ENCODE data around the gene RFX1.
"Not testable (repeated sequence)": the region's sequence is repeated elsewhere in the genome, so short reads cannot be mapped to it uniquely, and the experiment has no call there.

RFX1 gene

GRCh38 chr19:13973479-13973878, 32.6 kb downstream of the RFX1 start:
- Mint-ChIP-seq H3K4me1 (ENCODE audit: low read depth) (peaks cover 13% of the 10 kb centered on the region), H3K36me3 (ENCODE audit: low read depth) (peaks cover 89% of the 10 kb centered on the region)
- H3K9me3 Mint-ChIP-seq; intact Hi-C loops (cut with micrococcal nuclease); H3K27me3 Mint-ChIP-seq; H3K4me3 Mint-ChIP-seq; H3K27ac Mint-ChIP-seq: not testable (repeated sequence)

DNA sequence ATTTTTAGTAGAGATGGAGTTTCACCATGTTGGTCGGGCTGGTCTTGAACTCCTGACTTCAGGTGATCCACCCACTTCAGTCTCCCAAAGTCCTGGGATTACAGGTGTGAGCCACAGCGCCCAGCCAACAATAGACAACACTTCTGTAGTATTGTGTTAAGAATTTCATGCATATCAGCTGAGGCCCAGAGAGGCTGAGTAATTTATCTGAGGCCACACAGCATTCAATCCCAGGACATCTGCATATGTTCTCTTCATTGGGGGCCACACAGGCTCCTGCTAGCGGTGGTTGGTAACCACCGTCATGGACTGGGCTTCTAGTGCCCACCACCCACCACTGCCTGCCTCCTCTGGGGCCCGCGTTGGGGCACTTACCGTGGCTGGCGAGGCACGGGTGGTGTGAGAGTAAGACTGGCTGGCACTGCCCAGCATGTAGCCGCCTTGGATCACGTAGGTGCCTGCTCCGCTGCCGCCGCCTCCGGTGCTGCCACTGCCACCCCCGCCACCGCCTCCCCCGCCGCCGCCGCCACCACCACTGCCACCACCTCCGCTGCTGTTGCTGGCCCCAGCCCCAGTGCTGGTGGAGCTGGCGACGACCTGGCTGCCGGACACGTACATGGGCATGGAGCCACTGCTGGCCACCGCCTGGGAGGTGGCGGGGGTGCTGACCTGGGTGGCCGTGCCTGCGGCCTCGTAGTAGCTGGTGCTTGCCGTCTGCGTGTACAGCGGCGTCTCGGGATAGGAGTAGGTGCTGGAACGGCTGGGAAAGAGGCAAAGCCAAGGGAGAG, 33.6 kb downstream of the RFX1 start:
- intact Hi-C loops (cut with micrococcal nuclease): no loop called here
- H3K36me3 Mint-ChIP-seq (ENCODE audit: low read depth): peaks cover 93% of the 10 kb centered on the region
- no peak overlapping the region for H3K27ac Mint-ChIP-seq

DNA sequence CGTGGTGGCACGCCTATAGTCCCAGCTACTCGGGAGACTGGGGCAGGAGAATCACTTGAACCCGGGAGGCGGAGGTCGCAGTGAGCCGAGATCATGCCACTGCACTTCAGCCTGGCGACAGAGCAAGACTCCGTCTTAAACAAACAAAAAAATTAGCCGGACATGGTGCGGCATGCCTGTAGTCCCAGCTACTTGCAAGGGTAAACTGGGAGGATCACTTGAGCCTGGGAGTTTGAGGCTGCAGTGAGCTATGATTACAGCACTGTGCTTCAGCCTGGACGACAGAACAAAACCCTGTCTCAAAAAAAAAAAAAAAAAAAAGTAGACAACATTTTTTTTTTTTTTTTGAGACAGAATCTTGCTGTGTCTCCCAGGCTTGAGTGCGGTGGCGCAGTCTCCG, 34.3 kb downstream of the RFX1 start:
- H3K27me3 Mint-ChIP-seq; H3K4me3 Mint-ChIP-seq; H3K27ac Mint-ChIP-seq; H3K4me1 Mint-ChIP-seq (ENCODE audit: low read depth); intact Hi-C loops (cut with micrococcal nuclease); H3K9me3 Mint-ChIP-seq: not testable (repeated sequence)
- H3K36me3 Mint-ChIP-seq (ENCODE audit: low read depth): peaks cover 95% of the 10 kb centered on the region

More for the DNA sequence above, 33.6 kb downstream of the RFX1 start:
- H3K4me1 Mint-ChIP-seq (ENCODE audit: low read depth): peaks cover 7% of the 10 kb centered on the region
- no peaks in the 10 kb centered on the region for H3K9me3 Mint-ChIP-seq
- no peak overlapping the region for H3K4me3 Mint-ChIP-seq
- no peaks in the 10 kb centered on the region for H3K27me3 Mint-ChIP-seq

DNA sequence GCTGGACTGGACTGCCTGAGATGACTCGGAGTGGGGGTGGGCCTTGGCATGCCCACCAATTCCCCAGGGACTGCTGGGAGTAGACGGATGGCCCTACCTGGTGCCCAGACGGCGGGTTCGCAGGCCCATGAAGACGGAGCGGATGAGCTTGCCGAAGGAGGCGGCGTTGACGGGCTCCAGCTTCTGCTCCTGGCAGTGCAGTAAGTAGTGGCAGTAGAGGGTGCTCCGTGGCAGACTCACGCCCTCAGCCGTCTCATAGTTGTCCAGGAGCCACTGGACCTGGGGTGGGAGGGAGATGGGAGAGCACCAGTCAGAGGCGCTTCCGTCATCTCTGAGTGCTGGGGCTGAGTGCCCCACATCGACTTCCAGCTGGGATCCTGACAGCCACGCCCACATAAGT, 36.2 kb downstream of the RFX1 start:
- Mint-ChIP-seq H3K27me3 (no peaks in the 10 kb centered on the region), H3K36me3 (ENCODE audit: low read depth) (peaks cover 95% of the 10 kb centered on the region), H3K4me3 (no peak overlapping the region), H3K27ac (no peak overlapping the region), H3K4me1 (ENCODE audit: low read depth) (no peaks in the 10 kb centered on the region), H3K9me3 (no peaks in the 10 kb centered on the region)
- intact Hi-C loops (cut with micrococcal nuclease): no loop called here

- intact Hi-C loops (cut with micrococcal nuclease): no loop called here
- no peaks in the 10 kb centered on the region for H3K4me1 Mint-ChIP-seq (ENCODE audit: low read depth)
- H3K36me3 Mint-ChIP-seq (ENCODE audit: low read depth): peaks cover 95% of the 10 kb centered on the region
- no peak overlapping the region for H3K4me3 Mint-ChIP-seq
- no peaks in the 10 kb centered on the region for H3K9me3 Mint-ChIP-seq
- no peaks in the 10 kb centered on the region for H3K27me3 Mint-ChIP-seq
- H3K27ac Mint-ChIP-seq: no peak overlapping the region
These were observed 37.1 kb downstream of the RFX1 start for GRCh38 chr19:13968999-13969398.

DNA sequence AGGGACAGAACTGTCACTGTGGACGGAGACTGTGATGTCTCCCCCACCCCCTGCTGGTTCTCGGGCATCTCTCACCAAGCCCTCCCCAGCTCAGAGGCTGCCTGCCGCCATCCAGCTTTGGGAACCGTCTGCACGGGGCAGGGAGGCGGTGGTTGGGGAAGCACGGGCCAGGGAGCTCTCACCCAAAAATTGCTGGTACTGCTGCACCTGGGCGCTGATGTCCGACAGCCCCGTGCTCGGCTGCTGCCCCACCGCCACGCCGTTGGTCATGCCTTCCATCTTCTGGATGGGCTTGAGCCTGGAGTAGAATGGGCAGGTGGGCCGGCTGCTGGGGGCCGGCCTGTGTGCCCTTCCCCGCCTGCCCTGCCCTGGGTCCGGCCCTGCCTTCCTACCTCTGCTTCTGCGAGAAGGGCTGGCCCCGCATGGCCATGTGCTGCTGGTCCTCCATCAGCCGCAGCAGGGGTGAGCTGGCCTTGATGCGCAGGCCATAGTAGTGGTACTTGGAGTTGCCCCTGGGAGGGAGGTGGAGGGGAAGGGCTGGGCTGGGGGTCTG, 37.7 kb downstream of the RFX1 start:
- Mint-ChIP-seq H3K27ac (no peak overlapping the region), H3K4me3 (no peak overlapping the region), H3K36me3 (ENCODE audit: low read depth) (peaks cover 96% of the 10 kb centered on the region), H3K9me3 (no peaks in the 10 kb centered on the region), H3K4me1 (ENCODE audit: low read depth) (no peaks in the 10 kb centered on the region), H3K27me3 (no peaks in the 10 kb centered on the region)
- intact Hi-C loops (cut with micrococcal nuclease): no loop called here

DNA sequence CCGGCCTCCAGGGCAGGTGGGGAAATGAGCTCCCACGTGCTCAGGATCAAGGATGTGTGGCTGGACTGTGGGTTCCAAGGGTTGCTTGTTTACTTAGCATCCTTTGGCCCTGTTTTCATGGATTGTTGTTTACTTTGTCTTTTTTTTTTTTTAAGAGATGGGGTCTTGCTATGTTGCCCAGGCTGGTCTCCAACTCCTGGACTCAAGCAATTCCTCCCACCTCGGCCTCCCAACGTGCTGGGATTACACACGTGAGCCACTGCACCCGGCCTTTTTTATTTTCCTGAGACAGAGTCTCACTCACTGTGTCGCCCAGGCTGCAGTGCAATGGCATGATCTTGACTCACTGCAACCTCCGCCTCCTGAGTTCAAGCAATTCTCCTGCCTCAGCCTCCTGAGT, 38.9 kb downstream of the RFX1 start:
- intact Hi-C loops (cut with micrococcal nuclease); H3K4me1 Mint-ChIP-seq (ENCODE audit: low read depth); H3K27ac Mint-ChIP-seq; H3K27me3 Mint-ChIP-seq; H3K4me3 Mint-ChIP-seq; H3K9me3 Mint-ChIP-seq: not testable (repeated sequence)
- peaks cover 96% of the 10 kb centered on the region for H3K36me3 Mint-ChIP-seq (ENCODE audit: low read depth)

- Mint-ChIP-seq H3K27ac (no peak overlapping the region), H3K27me3 (no peaks in the 10 kb centered on the region), H3K4me1 (ENCODE audit: low read depth) (no peaks in the 10 kb centered on the region), H3K36me3 (ENCODE audit: low read depth) (peaks cover 99% of the 10 kb centered on the region), H3K4me3 (no peak overlapping the region), H3K9me3 (no peaks in the 10 kb centered on the region)
- intact Hi-C loops (cut with micrococcal nuclease): no loop called here
These were observed 39.4 kb downstream of the RFX1 start for GRCh38 chr19:13966684-13967128.

DNA sequence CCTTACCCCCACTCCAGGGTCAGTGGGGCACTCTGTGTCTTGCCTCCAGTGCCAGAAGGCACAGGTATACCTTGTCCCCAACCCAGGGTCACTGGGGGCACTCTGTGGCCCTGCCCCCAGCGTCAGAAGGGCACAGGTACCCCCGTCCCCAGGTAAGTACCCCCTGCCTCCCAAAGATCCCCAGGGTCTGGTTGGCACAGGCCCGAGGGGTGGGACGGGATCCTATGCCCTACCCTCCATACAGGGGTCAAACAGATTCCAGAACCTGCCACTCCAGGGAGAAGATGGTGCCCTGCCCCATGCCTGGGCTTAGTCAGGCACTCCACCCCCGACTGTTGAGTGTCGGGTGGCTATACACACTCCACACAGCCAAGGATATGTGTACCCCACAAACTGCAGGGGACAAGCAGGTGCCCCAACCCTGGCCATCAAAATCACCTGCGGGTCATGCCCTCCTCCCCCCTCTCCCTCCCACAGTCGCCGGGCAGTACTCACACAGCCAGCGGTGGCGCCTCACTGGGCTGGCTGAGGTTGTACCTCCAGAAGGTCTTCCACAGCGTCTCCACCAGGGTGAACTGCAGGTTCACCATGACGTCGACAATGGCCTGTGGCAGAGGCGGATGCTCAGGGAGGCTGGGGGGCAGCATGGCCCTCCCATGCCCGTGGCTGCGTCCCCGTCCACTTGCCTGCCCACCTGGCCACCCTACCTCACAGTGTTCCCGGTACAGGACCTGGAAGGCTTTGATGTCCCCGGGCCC, 40.0 kb downstream of the RFX1 start:
- Mint-ChIP-seq H3K4me1 (ENCODE audit: low read depth) (no peaks in the 10 kb centered on the region), H3K4me3 (no peak overlapping the region), H3K27me3 (no peaks in the 10 kb centered on the region), H3K9me3 (no peaks in the 10 kb centered on the region), H3K27ac (no peak overlapping the region), H3K36me3 (ENCODE audit: low read depth) (peaks cover 100% of the 10 kb centered on the region)
- intact Hi-C loops (cut with micrococcal nuclease): no loop called here

DNA sequence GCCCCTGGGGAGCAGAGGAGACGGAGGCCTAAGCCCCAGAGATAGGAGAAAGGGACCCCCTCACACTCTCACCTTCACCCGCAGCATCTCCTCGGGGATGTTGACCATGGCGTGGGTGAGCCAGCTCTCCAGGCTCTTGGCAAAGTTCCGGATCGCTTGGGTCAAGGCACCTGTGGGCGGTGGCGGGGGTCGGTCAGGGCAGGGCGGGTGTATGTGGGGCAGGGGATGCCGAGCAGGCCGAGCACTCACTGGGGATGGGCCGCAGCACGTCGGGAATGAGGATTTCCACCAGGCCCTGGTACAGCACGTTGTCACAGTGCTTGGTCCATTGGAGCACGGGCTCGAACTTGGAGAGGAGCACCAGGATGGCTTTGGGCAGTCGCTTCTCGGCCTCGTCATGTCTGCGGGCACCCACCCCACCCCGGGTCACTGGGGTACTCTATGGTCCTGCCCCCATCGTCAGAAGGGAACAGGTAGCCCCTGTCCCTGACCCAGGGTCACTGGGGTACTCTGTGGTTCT, 40.7 kb downstream of the RFX1 start:
- no peaks in the 10 kb centered on the region for H3K4me1 Mint-ChIP-seq (ENCODE audit: low read depth)
- intact Hi-C loops (cut with micrococcal nuclease): no loop called here
- H3K36me3 Mint-ChIP-seq (ENCODE audit: low read depth): peaks cover 100% of the 10 kb centered on the region
- H3K27ac Mint-ChIP-seq: no peak overlapping the region
- H3K4me3 Mint-ChIP-seq: no peak overlapping the region
- H3K9me3 Mint-ChIP-seq: no peaks in the 10 kb centered on the region
- H3K27me3 Mint-ChIP-seq: no peaks in the 10 kb centered on the region

- Mint-ChIP-seq H3K4me1 (ENCODE audit: low read depth) (no peaks in the 10 kb centered on the region), H3K4me3 (no peak overlapping the region), H3K36me3 (ENCODE audit: low read depth) (peaks cover 100% of the 10 kb centered on the region), H3K27ac (no peak overlapping the region), H3K9me3 (no peaks in the 10 kb centered on the region), H3K27me3 (no peaks in the 10 kb centered on the region)
- intact Hi-C loops (cut with micrococcal nuclease): no loop called here
These were observed 41.3 kb downstream of the RFX1 start for GRCh38 chr19:13964776-13965175.

DNA sequence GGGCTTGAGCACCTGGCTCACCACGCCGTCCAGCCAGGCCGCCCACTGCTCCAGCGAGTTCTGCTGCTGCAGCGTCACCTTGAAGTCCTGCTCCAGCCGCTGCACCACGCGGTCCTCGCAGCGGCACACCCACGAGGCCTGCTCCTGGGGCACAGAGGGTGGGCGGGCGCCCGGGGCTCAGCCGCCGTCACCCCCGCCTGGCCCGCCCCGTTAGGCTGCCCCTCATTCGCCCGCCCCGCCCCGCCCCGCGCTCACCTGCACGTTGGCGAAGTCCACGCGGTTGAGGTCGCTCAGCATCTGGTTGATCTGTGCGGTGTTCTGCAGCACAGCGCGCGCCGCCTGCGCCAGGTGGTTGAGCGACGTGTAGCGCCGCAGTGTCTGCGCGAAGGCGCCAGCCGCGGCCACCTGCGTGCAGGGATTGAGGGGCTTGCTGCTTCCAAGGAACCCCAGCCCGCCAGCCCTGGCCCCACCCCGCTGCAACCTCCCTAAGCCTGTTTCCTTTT, 42.5 kb downstream of the RFX1 start:
- H3K27me3 Mint-ChIP-seq: no peaks in the 10 kb centered on the region
- H3K4me3 Mint-ChIP-seq: no peak overlapping the region
- H3K36me3 Mint-ChIP-seq (ENCODE audit: low read depth): peaks cover 100% of the 10 kb centered on the region
- no peaks in the 10 kb centered on the region for H3K4me1 Mint-ChIP-seq (ENCODE audit: low read depth)
- intact Hi-C loops (cut with micrococcal nuclease): no loop called here
- H3K9me3 Mint-ChIP-seq: no peaks in the 10 kb centered on the region
- H3K27ac Mint-ChIP-seq: no peak overlapping the region

DNA sequence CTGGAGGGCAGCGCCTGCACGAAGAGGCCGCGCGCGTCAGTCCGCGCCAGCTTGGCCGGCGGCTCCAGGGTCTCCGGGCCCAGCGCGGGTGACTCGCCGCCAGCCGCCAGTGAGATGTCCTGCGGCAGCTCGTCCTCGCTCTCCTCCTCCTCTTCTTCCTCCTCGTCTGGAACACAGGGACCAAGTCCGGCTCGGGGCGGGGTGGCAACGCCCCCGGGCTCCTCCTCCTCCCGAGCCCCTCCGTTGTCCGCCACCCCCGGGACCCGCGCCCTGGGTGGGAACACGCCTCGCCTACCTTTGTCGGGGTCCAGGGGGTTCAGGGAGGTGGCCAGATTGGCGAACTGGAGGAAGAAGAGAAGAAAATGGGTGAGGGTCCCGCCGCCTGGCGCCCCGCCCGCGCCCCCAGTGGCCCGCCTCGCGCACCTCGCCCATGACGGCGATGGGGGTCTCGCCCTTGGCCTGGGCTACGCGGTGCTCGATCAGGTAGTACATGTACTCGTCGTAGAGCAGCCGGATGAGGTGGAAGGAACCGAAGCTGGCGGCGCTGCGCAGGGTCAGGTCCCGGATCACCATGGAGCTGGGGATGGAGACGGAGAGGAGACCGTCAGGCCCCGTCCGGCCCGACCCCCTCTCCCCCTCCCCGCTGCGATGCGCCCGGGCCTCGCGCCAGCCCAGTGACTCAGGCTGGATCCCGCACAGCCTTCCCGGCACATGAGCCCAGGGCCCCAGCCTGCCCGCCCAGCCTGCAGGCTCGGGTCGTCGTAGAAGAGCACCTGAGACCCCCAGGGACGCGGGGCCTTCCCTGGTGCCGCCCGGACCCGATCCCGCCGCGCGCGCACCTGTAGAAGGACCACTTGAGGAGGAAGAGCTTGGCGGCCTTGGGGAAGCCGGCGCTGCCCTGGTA, 43.2 kb downstream of the RFX1 start:
- peaks cover 100% of the 10 kb centered on the region for H3K36me3 Mint-ChIP-seq (ENCODE audit: low read depth)
- intact Hi-C loops (cut with micrococcal nuclease): no loop called here
- H3K4me1 Mint-ChIP-seq (ENCODE audit: low read depth): no peaks in the 10 kb centered on the region
- H3K4me3 Mint-ChIP-seq: no peak overlapping the region
- H3K27me3 Mint-ChIP-seq: no peaks in the 10 kb centered on the region
- H3K27ac Mint-ChIP-seq: no peak overlapping the region
- no peaks in the 10 kb centered on the region for H3K9me3 Mint-ChIP-seq

Measured in dendritic cell treated with granulocyte-macrophage colony-stimulating factor and Interleukin-4, amounts not matched to agents 40 ng/mL and 50 ng/mL, for 4 days (primary cell).